ENCODE measurements around the gene LRRC8E. TPM values are rescaled to one million over a fixed set of nuclear protein-coding genes. Genes with fewer than 3 reads are reported as not detected.

Gene LRRC8E
- total and polyA plus RNA-seq, 2 experiments from 2014 or later = 3.3 to 4.5 TPM

DNA sequence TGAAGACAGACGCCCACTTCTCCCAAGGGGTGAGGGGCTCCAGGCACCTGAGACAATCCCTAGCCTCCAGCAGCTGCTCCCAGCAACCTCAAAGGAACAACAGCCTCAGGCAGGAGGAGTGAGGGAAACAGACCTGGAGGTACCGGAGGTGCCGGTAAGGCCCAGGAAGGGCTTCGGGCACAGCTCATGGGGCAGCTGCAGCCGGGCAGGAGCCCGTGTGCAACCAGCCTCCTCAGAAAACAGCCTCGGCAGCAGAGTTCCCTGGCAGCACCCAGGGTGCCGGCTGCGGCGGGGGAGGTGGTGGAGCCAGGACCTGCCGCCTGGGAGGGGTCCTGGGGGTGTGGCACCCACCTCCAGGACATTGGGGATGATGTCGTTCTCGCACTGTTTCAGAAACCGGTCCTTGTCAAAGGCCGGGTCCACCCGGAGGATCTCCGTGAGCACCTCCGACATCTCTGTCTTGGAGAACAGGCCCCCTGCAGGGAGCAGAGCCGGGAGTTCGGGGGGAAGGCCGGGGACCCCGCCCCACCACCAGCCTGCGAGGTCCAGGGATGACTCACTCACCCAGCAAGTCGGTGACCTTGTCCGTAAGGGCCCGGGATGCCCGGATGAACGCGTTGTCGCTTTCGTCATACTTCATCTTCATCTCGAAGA lies 44.1 kb downstream of the LRRC8E start:
- H3K4me1 ChIP-seq (ENCODE audit: insufficient read depth) = peaks cover 18% of the 10 kb centered on the region
- H3K79me2 ChIP-seq = no peaks in the 10 kb centered on the region
- no peak for DNase-seq (ENCODE audit: low spot score)
- H3K4me3 ChIP-seq = no peak overlapping the region
- no peaks in the 10 kb centered on the region for H3K27me3 ChIP-seq
- no peaks in the 10 kb centered on the region for H3K9me3 ChIP-seq (ENCODE audit: low read depth)
- H3K36me3 ChIP-seq (replicated peaks; ENCODE audit: insufficient read depth, low read depth) = no peaks in the 10 kb centered on the region
- no peaks in the 10 kb centered on the region for H4K20me1 ChIP-seq (ENCODE audit: insufficient read depth, poor library complexity, severe bottlenecking)
- H3K9me2 ChIP-seq (replicated peaks; ENCODE audit: insufficient read depth) = no peaks in the 10 kb centered on the region
- no peak overlapping the region for H3K4me2 ChIP-seq
- no peak overlapping the region for H3K27ac ChIP-seq
- no peak overlapping the region for H2AFZ ChIP-seq
- TF ChIP-seq EZH2 (IDR thresholded peaks at IDR 0.05; ENCODE audit: borderline replicate concordance) (no peak), CTCF (IDR thresholded peaks at IDR 0.05; ENCODE audit: poor library complexity) (no peak), EZH2phosphoT487 (IDR thresholded peaks at IDR 0.05; ENCODE audit: low read depth, severe bottlenecking, unreplicated experiment) (no peak)
- 97% methylated on average over 26 of the region's 32 CpGs for WGBS (ENCODE audit: low lambda C conversion rate, missing lambda C conversion rate)

GRCh38 chr19:7932930-7933300 lies 44.6 kb downstream of the LRRC8E start:
- Histone ChIP-seq H3K4me3 (no peak overlapping the region), H3K4me2 (no peak overlapping the region), H3K9me3 (ENCODE audit: low read depth) (no peaks in the 10 kb centered on the region), H3K4me1 (ENCODE audit: insufficient read depth) (peaks cover 18% of the 10 kb centered on the region), H3K36me3 (replicated peaks; ENCODE audit: insufficient read depth, low read depth) (no peaks in the 10 kb centered on the region), H4K20me1 (ENCODE audit: insufficient read depth, poor library complexity, severe bottlenecking) (no peaks in the 10 kb centered on the region), H3K9me2 (replicated peaks; ENCODE audit: insufficient read depth) (no peaks in the 10 kb centered on the region), H3K27me3 (no peaks in the 10 kb centered on the region), H2AFZ (no peak overlapping the region), H3K27ac (no peak overlapping the region), H3K79me2 (peaks cover 2% of the 10 kb centered on the region)
- no peak for TF ChIP-seq EZH2phosphoT487 (IDR thresholded peaks at IDR 0.05; ENCODE audit: low read depth, severe bottlenecking, unreplicated experiment)
- TF ChIP-seq EZH2 (IDR thresholded peaks at IDR 0.05; ENCODE audit: borderline replicate concordance) = no peak
- TF ChIP-seq CTCF (IDR thresholded peaks at IDR 0.05; ENCODE audit: poor library complexity) = no peak
- 96% methylated on average over 10 of the region's 10 CpGs for WGBS (ENCODE audit: low lambda C conversion rate, missing lambda C conversion rate)
- no peak for DNase-seq (ENCODE audit: low spot score)

GRCh38 chr19:7933411-7933810 lies 45.1 kb downstream of the LRRC8E start:
- no peaks in the 10 kb centered on the region for H4K20me1 ChIP-seq (ENCODE audit: insufficient read depth, poor library complexity, severe bottlenecking)
- H2AFZ ChIP-seq = no peak overlapping the region
- no peak overlapping the region for H3K27ac ChIP-seq
- no peaks in the 10 kb centered on the region for H3K27me3 ChIP-seq
- no peaks in the 10 kb centered on the region for H3K9me3 ChIP-seq (ENCODE audit: low read depth)
- no peaks in the 10 kb centered on the region for H3K9me2 ChIP-seq (replicated peaks; ENCODE audit: insufficient read depth)
- no peak for DNase-seq (ENCODE audit: low spot score)
- TF ChIP-seq EZH2phosphoT487 (IDR thresholded peaks at IDR 0.05; ENCODE audit: low read depth, severe bottlenecking, unreplicated experiment) (no peak), CTCF (IDR thresholded peaks at IDR 0.05; ENCODE audit: poor library complexity) (no peak), EZH2 (IDR thresholded peaks at IDR 0.05; ENCODE audit: borderline replicate concordance) (no peak)
- H3K4me3 ChIP-seq = no peak overlapping the region
- no peaks in the 10 kb centered on the region for H3K36me3 ChIP-seq (replicated peaks; ENCODE audit: insufficient read depth, low read depth)
- peaks cover 16% of the 10 kb centered on the region for H3K4me1 ChIP-seq (ENCODE audit: insufficient read depth)
- H3K4me2 ChIP-seq = no peak overlapping the region
- H3K79me2 ChIP-seq = peaks cover 4% of the 10 kb centered on the region
- 88% methylated on average over 14 of the region's 14 CpGs for WGBS (ENCODE audit: low lambda C conversion rate, missing lambda C conversion rate)
